B cell (primary cell): Measurements from ENCODE around the gene KYAT1. TPM values are rescaled to one million over a fixed set of nuclear protein-coding genes. Genes with fewer than 3 reads are reported as not detected.

Experiments used
- ATAC-seq: fragments of 200-7000 bp; cut with Tn5 transposase; one replicate; pipeline ENCODE4 v1.10.0; 2021; ENCODE audit warnings: low read depth, mild to moderate bottlenecking, moderate number of reproducible peaks, moderate library complexity
- CTCF ChIA-PET: fragments of 350-600 bp; sonication (Branson Sonifier 250); formaldehyde crosslinking; loops from one replicate; lab custom pipeline; 2021; ENCODE audit warnings: antibody characterized with exemption, inconsistent platforms; lab: Charles Lee
- POLR2A ChIA-PET: fragments of 350-600 bp; sonication (Branson Sonifier 250); formaldehyde crosslinking; loops from one replicate; lab custom pipeline; 2021; ENCODE audit warnings: antibody characterized with exemption; lab: Charles Lee
- DNase-seq: peaks from one replicate; pipeline ENCODE4 v3.0.0; 2013
- H2AFZ ChIP-seq: 2 replicates; pipeline ENCODE4 v1.6.1; 2012; ENCODE audit warnings: mild to moderate bottlenecking, low read depth, low read length; ENCODE audit not compliant: insufficient read depth, poor library complexity, severe bottlenecking
- H3K27ac ChIP-seq, 2 donors: 1 replicate in 1 of 2; 2 replicates in 1 of 2; pipeline ENCODE4 v1.5.1; 2012 to 2013; ENCODE audit warnings: low read length in 2 of 2, mild to moderate bottlenecking in 2 of 2, moderate library complexity in 1 of 2
- H3K27me3 ChIP-seq, 4 experiments: fragments of 200-600 bp in 1 of 4; sonication (generic) in 1 of 4; replicated peaks in 1 of 4; 1 replicate in 2 of 4; 2 replicates in 2 of 4; pipeline versions ENCODE4 v1.6.1 to v1.7.0; 2013 to 2016; ENCODE audit warnings: low read length in 3 of 4, mild to moderate bottlenecking in 2 of 4, mixed read lengths in 1 of 4, moderate library complexity in 1 of 4; ENCODE audit not compliant: insufficient read depth in 4 of 4, control insufficient read depth in 3 of 4; ENCODE audit errors: control extremely low read depth in 1 of 4
- H3K36me3 ChIP-seq, 2 experiments: replicated peaks in 1 of 2; 1 replicate in 1 of 2; 2 replicates in 1 of 2; pipeline versions ENCODE4 v1.6.1 to v1.7.1; 2013; ENCODE audit warnings: low read length in 1 of 2; ENCODE audit not compliant: insufficient read depth in 2 of 2, control insufficient read depth in 1 of 2; ENCODE audit errors: control extremely low read depth in 1 of 2, extremely low read depth in 1 of 2
- H3K4me1 ChIP-seq, 2 donors: fragments of 200-600 bp in 1 of 2; sonication (generic) in 1 of 2; 1 replicate in 1 of 2; 2 replicates in 1 of 2; pipeline versions ENCODE4 v1.5.1 to v1.6.1; 2013 to 2017; ENCODE audit warnings: low read length in 2 of 2; ENCODE audit not compliant: control insufficient read depth in 2 of 2, insufficient read depth in 2 of 2
- H3K4me2 ChIP-seq: replicated peaks from 2 replicates; pipeline ENCODE3; 2012; ENCODE audit warnings: mild to moderate bottlenecking, low read depth, low read length; ENCODE audit not compliant: poor library complexity, severe bottlenecking
- H3K4me3 ChIP-seq, 5 experiments: fragments of 200-600 bp in 1 of 5; sonication (generic) in 1 of 5; 1 replicate in 3 of 5; 2 replicates in 2 of 5; pipeline versions ENCODE4 v1.5.1 to v1.7.0; 2011 to 2016; ENCODE audit warnings: low read length in 4 of 5, mild to moderate bottlenecking in 4 of 5, low read depth in 2 of 5, control low read depth in 1 of 5, moderate library complexity in 1 of 5; ENCODE audit not compliant: insufficient read depth in 1 of 5; ENCODE audit errors: control extremely low read depth in 1 of 5, extremely low read depth in 1 of 5
- H3K79me2 ChIP-seq: fragments of 200-600 bp; sonication (generic); one replicate; pipeline ENCODE4 v1.6.0; 2016; ENCODE audit warnings: low read length; ENCODE audit not compliant: control insufficient read depth, insufficient read depth
- H3K9ac ChIP-seq: fragments of 200-600 bp; sonication (generic); 2 replicates; pipeline ENCODE4 v1.6.1; 2017; ENCODE audit warnings: mild to moderate bottlenecking, low read length, moderate library complexity
- H3K9me3 ChIP-seq, 3 donors: one replicate each; pipeline versions ENCODE4 v1.6.1 to v1.7.1; 2013; ENCODE audit warnings: low read length in 2 of 3; ENCODE audit not compliant: control insufficient read depth in 2 of 3, insufficient read depth in 1 of 3; ENCODE audit errors: control extremely low read depth in 1 of 3
- H4K20me1 ChIP-seq: 2 replicates; pipeline ENCODE4 v1.6.0; 2012; ENCODE audit warnings: mild to moderate bottlenecking, low read length; ENCODE audit not compliant: insufficient read depth, control insufficient read depth, poor library complexity, severe bottlenecking
- H3K27ac Mint-ChIP-seq: one replicate; pipeline ENCODE4 v1.8.0; 2021; ENCODE audit warnings: mixed read lengths
- H3K27me3 Mint-ChIP-seq: one replicate; pipeline ENCODE4 v1.8.0; 2021; ENCODE audit warnings: mixed read lengths
- H3K4me1 Mint-ChIP-seq: one replicate; pipeline ENCODE4 v1.8.0; 2021; ENCODE audit warnings: mixed read lengths
- H3K4me3 Mint-ChIP-seq: one replicate; pipeline ENCODE4 v1.8.0; 2021; ENCODE audit warnings: mixed read lengths
- H3K9me3 Mint-ChIP-seq: one replicate; pipeline ENCODE4 v1.8.0; 2022; ENCODE audit warnings: mixed read lengths; ENCODE audit not compliant: insufficient read depth
- EZH2 ChIP-seq: IDR thresholded peaks from 2 replicates; pipeline ENCODE4 v1.6.1; 2012; ENCODE audit warnings: borderline replicate concordance, low read depth, mild to moderate bottlenecking, moderate library complexity, low read length; ENCODE audit not compliant: insufficient read depth, poor library complexity, severe bottlenecking
- WGBS: methylation state at CpG from one replicate; pipeline ENCODE4 v1.1.5; 2013; ENCODE audit warnings: missing lambda C conversion rate; ENCODE audit not compliant: insufficient coverage; 5-methylcytosine and 5-hydroxymethylcytosine counted together
- intact Hi-C: fragments of 100-400 bp; cut with micrococcal nuclease; formaldehyde crosslinking; loops from one replicate; pipeline ENCODE4 v1.10.0; 2022
- polyA plus RNA-seq: library from polyadenylated mRNA; depleted of rRNA; stranded (reverse); fragments of >200 nt; gene quantifications from 2 replicates; pipeline ENCODE4 v1.2.3, GENCODE V29; 2012
- total RNA-seq, 2 donors: library from RNA; stranded (reverse); fragments of 120-200 nt in 1 of 2; gene quantifications; 1 replicate in 1 of 2; 2 replicates in 1 of 2; pipeline versions ENCODE4 v1.2.3 to v1.2.4, GENCODE V29; 2013 to 2022
- TF ChIP-seq, protein P1 (sequence below): fragments of 200-600 bp; IDR thresholded peaks from one replicate; pipeline ENCODE4 v1.8.0; 2022; ENCODE audit warnings: antibody characterized with exemption, mild to moderate bottlenecking

The KYAT1 gene
- total and polyA plus RNA-seq, 2 donors (not counting 1 experiment from before 2014, with no cell fraction given): 7.0 to 16.2 TPM

DNA sequence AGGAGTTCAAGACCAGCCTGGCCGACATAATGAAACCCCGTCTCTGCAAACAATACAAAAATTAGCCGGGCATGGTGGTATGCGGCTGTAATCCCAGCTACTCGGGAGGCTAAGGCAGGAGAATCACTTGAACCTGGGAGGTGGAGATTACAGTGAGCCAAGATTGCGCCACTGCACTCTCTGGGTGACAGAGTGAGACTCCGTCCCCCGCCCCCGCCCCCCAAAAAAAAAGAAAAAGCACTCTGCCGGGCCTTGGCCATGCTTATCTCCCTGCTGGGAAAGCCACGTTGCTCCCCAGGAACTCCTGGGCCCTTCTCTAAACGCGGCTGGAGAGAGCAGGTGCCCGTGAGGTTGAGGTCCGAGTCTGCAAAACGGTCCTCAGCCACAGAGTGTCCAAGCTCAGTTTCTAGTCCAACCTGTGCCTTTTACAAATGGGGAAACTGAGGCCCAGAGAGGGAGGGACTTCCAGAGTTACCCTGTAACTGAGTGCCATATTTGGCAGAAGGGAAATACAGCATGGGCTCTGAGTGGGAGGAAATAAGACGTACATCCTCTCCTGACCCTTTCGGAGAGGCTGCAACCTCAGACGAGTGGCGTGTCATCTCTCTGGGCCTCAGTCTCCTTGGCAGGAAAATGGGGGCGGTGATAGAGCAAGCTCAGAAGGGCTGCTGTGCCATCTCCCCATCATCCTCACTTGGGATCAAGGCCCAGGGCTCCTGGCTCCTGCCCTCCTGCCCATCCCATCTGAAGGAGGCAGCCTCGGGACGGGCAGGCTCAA, 32.4 kb upstream of the KYAT1 start:
- H3K9ac ChIP-seq: no peak overlapping the region
- Mint-ChIP-seq H3K9me3 (no peaks in the 10 kb centered on the region), H3K4me1 (peaks cover 5% of the 10 kb centered on the region), H3K27ac (no peak overlapping the region), H3K4me3 (no peak overlapping the region), H3K27me3 (no peaks in the 10 kb centered on the region)
- no peak overlapping the region for H3K27ac ChIP-seq
- H3K9me3 ChIP-seq: no peaks in the 10 kb centered on the region
- no peaks in the 10 kb centered on the region for H3K27me3 ChIP-seq
- 92% methylated on average over 21 of the region's 23 CpGs for WGBS
- intact Hi-C loops: no loop called here
- peaks cover 54% of the 10 kb centered on the region for H3K79me2 ChIP-seq
- no peak overlapping the region for H2AFZ ChIP-seq
- DNase-seq: no peak
- ATAC-seq: no peak
- H3K36me3 ChIP-seq: peaks cover 0 to 38% of the 10 kb centered on the region in 2 experiments
- POLR2A ChIA-PET: no interaction called here
- peaks cover 29% of the 10 kb centered on the region for H4K20me1 ChIP-seq
- H3K4me3 ChIP-seq: no peak overlapping the region
- H3K4me2 ChIP-seq: no peak overlapping the region
- H3K4me1 ChIP-seq: no peaks in the 10 kb centered on the region
- CTCF ChIA-PET: no interaction called here
- TF ChIP-seq, protein P1, sequence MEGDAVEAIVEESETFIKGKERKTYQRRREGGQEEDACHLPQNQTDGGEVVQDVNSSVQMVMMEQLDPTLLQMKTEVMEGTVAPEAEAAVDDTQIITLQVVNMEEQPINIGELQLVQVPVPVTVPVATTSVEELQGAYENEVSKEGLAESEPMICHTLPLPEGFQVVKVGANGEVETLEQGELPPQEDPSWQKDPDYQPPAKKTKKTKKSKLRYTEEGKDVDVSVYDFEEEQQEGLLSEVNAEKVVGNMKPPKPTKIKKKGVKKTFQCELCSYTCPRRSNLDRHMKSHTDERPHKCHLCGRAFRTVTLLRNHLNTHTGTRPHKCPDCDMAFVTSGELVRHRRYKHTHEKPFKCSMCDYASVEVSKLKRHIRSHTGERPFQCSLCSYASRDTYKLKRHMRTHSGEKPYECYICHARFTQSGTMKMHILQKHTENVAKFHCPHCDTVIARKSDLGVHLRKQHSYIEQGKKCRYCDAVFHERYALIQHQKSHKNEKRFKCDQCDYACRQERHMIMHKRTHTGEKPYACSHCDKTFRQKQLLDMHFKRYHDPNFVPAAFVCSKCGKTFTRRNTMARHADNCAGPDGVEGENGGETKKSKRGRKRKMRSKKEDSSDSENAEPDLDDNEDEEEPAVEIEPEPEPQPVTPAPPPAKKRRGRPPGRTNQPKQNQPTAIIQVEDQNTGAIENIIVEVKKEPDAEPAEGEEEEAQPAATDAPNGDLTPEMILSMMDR: no peak
- no peak for TF ChIP-seq EZH2
